Measurements from ENCODE around the gene LRRN1.
"Not testable (repeated sequence)": the region's sequence is repeated elsewhere in the genome, so short reads cannot be mapped to it uniquely, and the experiment has no call there.

LRRN1 gene

GRCh38 chr3:3815206-3815605 lies 16.0 kb downstream of the LRRN1 start:
- DNase-seq, result no peak

GRCh38 chr3:3816034-3816433 lies 16.8 kb downstream of the LRRN1 start:
- DNase-seq, result no peak

DNA sequence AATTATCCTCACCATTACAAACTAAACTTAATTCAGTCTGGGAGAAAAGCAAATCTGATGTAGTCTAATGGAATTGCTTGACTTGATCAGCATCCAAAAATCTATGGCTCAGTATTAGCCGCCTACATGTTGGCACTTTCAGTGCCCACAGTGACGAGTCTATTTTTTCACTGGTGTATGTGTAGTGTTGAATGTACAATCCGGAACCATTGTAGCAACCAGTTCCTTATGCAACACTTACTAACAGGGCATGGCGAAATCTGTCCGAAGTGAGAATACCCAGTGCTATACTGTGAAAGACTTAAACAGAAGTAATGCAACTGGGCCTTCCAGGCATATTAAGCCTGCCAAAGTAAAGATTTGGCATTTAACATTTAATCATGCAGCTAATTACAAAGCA lies 18.6 kb downstream of the LRRN1 start:
- DNase-seq, result no peak

DNA sequence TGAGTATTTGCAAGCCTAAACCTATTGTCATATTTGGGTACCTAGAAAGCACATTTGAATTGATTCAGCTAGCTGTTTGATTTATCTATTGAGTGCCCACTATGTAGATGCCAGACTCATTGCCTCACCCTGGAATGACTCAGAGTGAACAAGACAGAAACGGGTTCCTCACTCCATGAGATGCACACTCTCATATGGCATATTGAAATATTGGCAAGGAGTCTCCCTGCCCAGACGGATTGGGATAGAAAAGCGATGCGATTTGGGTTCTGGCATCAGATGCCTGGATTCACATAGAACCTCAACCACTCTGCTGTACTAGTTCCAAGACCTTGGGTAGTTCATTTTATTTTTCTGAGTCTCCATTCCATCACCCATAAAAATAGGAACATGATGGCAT lies 22.5 kb downstream of the LRRN1 start:
- DNase-seq, result no peak

DNA sequence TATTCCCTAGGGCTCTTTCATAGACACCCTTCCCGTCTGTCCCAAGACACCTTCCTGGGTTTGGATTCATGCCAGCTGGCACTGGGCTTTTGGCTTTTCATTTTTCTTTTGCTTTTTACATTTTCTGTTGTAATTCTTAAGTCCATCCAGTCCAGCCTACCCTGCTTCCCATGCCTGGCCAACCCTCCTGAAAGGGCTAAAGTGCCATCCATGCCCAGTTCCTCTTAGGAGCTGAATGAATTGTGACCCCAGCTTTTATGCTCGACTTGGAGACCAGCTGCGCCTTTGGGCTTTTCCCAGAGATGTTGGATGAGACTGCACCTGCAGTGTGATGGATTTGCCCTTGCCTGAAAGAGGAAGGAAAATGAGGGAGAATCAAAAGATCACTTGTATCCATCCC lies 25.8 kb downstream of the LRRN1 start:
- no peak for DNase-seq

DNA sequence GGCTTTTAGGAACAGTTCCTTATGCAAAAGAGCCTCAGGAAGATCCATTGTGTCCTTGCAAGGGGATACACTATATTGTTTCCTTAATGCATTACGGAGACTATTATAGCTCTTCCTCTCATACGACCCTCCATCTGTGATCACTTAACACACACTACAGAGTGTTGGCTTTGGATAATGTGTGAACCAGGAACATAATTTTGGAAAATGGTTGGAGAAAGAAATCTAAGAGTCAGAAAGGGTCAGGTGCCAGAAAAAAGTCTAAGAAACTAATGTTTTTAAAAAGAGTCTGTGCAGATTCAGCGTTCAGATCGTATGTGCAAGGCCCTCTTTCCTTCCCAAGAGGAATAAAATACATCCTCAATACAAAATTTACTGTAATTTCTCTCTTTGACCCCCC lies 27.3 kb downstream of the LRRN1 start:
- no peak for DNase-seq

GRCh38 chr3:3827111-3827510 lies 27.9 kb downstream of the LRRN1 start:
- DNase-seq, result no peak

DNA sequence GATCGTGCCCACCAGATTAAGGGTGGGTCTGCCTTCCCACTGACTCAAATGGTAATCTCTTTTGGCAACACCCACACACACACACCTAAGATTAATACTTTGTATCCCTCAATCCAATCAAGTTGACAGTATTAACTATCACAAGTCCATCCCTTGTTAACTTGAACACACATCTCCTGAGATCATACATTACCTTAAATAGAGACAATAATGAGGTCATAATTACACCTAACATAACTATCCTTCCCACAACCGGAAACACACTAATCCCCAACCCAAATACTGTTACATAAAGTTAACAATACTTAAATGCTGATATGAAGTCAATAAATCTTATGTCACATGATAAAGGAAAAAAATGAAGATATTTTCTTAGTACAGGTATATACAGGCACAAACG lies 29.2 kb downstream of the LRRN1 start:
- not testable (repeated sequence) for DNase-seq

- no peak for DNase-seq
These were observed 37.6 kb downstream of the LRRN1 start for GRCh38 chr3:3836845-3837244.

GRCh38 chr3:3842356-3842755 lies 43.1 kb downstream of the LRRN1 start:
- no peak for DNase-seq

- DNase-seq, result no peak
These were observed 49.0 kb downstream of the LRRN1 start for GRCh38 chr3:3847994-3848922.

DNA sequence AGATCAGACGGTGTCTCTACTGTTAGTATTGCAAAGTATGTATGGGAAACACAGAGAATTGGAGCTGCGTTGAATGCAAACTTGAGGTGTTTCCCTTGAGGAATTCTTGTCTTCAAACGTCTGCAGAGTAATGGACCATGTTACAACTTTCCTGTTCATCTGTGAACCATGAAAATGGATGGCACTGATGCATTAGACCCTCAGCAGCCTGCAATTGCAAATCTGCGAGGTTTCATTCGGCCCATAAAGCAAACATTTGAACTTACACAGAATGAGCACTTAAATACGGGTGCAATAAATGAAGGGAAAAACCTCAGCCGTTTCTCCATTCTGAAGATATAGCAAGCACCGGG lies 49.7 kb downstream of the LRRN1 start:
- DNase-seq, result no peak

- no peak for DNase-seq
These were observed 52.5 kb downstream of the LRRN1 start for GRCh38 chr3:3851621-3852323.

GRCh38 chr3:3853544-3853943 lies 54.3 kb downstream of the LRRN1 start:
- DNase-seq, result no peak

DNA sequence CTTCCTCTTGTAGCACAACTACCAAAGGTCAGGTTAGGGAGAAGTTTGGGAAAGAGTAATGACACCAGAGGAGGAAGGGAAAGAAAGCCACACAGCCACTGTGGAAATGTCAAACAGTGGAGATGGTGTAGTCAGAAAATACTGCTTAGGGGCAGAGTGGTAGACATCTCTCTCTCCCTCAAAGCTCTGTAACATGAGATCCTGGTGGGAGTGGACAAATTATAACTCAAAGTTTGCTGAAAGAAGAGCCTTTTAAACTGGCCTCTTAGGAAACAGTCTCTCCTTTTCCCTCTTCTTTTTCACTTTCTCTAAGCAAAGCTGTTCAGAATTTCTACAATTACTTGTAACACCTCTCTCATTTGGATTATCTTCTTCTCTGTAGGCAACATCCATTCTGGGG lies 55.8 kb downstream of the LRRN1 start:
- DNase-seq, result no peak

DNA sequence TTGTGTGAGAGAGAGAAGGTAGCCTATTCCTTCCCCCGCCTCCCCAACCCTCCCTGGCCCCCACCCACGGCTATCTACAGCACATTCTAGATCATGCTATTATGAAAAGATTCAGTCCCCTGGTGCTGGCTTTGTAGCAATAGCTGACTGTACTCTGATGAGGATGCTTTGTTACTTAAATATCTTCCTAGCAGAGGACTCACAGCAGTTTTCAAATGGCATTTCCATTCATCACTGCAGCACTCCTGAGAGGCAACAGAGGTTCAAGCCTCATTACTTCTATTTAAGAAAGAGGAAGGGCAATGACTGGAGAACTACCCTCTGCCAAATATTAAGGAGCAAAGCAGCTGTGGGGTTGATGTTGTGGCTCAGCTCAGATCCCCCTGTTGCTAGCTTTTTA lies 61.0 kb downstream of the LRRN1 start:
- no peak for DNase-seq

- DNase-seq, result no peak
These were observed 63.3 kb downstream of the LRRN1 start for GRCh38 chr3:3862534-3862933.

- no peak for DNase-seq
These were observed 76.3 kb downstream of the LRRN1 start for GRCh38 chr3:3875491-3875890.

GRCh38 chr3:3881050-3881449 lies 81.8 kb downstream of the LRRN1 start:
- no peak for DNase-seq

DNA sequence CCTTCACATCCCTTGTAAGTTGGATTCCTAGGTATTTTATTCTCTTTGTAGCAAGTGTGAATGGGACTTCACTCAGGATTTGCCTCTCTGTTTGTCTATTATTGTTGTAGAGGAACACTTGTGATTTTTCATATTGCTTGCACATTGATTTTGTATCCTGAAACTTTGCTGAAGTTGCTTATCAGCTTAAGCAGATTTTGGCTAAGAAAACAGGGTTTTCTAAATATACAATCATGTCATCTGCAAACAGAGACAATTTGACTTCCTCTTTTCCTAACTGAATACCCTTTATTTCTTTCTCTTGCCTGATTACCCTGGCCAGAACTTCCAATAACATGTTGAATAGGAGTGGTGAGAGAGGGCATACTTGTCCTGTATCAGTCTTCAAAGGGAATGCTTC lies 88.1 kb downstream of the LRRN1 start:
- DNase-seq, result not testable (repeated sequence)

GRCh38 chr3:3893590-3893989 lies 94.4 kb downstream of the LRRN1 start:
- no peak for DNase-seq

Measured in NCI-H2081 (cell line).